HCT116 (cell line): Measurements from ENCODE around the gene KNDC1. TPM values are rescaled to one million over a fixed set of nuclear protein-coding genes. Genes with fewer than 3 reads are reported as not detected.

Experiments
- ATAC-seq: fragments of 200-7000 bp; cut with Tn5 transposase; 2 replicates; pipeline ENCODE4 v1.9.1; 2020; ENCODE audit warnings: mild to moderate bottlenecking, moderate library complexity
- BruUV-seq: library from RNA; stranded (reverse); fragments of 400-500 nt; replicated peaks from 2 replicates; lab custom pipeline; 2021; lab: Mats Ljungman, UMichigan
- CTCF ChIA-PET: fragments of 300-600 bp; sonication (Branson Sonifier 250); formaldehyde crosslinking; loops from one replicate; lab custom pipeline; 2021; ENCODE audit warnings: antibody characterized with exemption; lab: Charles Lee
- POLR2A ChIA-PET: fragments of 300-600, 350-600 bp; sonication (Branson Sonifier 250); formaldehyde crosslinking; loops from one replicate; lab custom pipeline; 2021; ENCODE audit warnings: antibody characterized with exemption; lab: Charles Lee
- RAD21 ChIA-PET, 2 experiments: fragments of 300-600 bp; sonication (Branson Sonifier 250); formaldehyde crosslinking; loops; one replicate each; lab custom pipeline; 2023; ENCODE audit warnings: low total read pairs in 2 of 2; ENCODE audit not compliant: uncharacterized antibody in 2 of 2, unreplicated experiment in 2 of 2, low non-redundant PET in 1 of 2; lab: Charles Lee
- DNase-seq: peaks from one replicate; pipeline ENCODE4 v3.0.0-alpha.2; 2010; ENCODE audit warnings: low read depth, low spot score
- H2AFZ ChIP-seq: fragments of 200-600 bp; shearing (Covaris generic), sonication (generic); 2 replicates; pipeline ENCODE4 v1.6.1; 2017; ENCODE audit warnings: low read depth, mixed run types, mixed read lengths, antibody characterized with exemption, low read length; ENCODE audit not compliant: poor library complexity, severe bottlenecking
- H3K27ac ChIP-seq: 2 replicates; pipeline ENCODE4 v1.5.1; 2012; ENCODE audit warnings: low read depth, low read length
- H3K27me3 ChIP-seq: fragments of 200-600 bp; sonication (generic); 2 replicates; pipeline ENCODE4 v1.6.1; 2016; ENCODE audit warnings: mixed run types, low read length, mixed read lengths; ENCODE audit not compliant: insufficient read depth
- H3K36me3 ChIP-seq, 2 experiments: fragments of 200-500 bp in 1 of 2; fragments of 200-600 bp in 1 of 2; sonication (Bioruptor generic) in 1 of 2; sonication (generic) in 1 of 2; 2 replicates each; pipeline versions ENCODE4 v1.5.1 to v1.6.1; 2014 to 2016; ENCODE audit warnings: low read length in 2 of 2, inconsistent platforms in 1 of 2, mixed read lengths in 1 of 2, mixed run types in 1 of 2; ENCODE audit not compliant: insufficient read depth in 2 of 2, control insufficient read depth in 1 of 2
- H3K4me1 ChIP-seq, 2 experiments: fragments of 200-600 bp in 1 of 2; sonication (generic) in 1 of 2; 2 replicates each; pipeline versions ENCODE4 v1.5.1 to v1.6.1; 2012 to 2017; ENCODE audit warnings: low read length in 2 of 2, inconsistent platforms in 1 of 2, mild to moderate bottlenecking in 1 of 2, mixed read lengths in 1 of 2, mixed run types in 1 of 2, moderate library complexity in 1 of 2; ENCODE audit not compliant: insufficient read depth in 2 of 2, control insufficient read depth in 1 of 2
- H3K4me2 ChIP-seq: fragments of 200-600 bp; sonication (generic); 2 replicates; pipeline ENCODE4 v1.6.1; 2017; ENCODE audit warnings: mixed run types, low read length, mixed read lengths
- H3K4me3 ChIP-seq, 2 experiments: fragments of 200-600 bp in 1 of 2; sonication (generic) in 1 of 2; replicated peaks in 1 of 2; 2 replicates each; pipeline ENCODE4 v1.5.1; 2011 to 2016; ENCODE audit warnings: low read length in 2 of 2, control low read depth in 1 of 2, low read depth in 1 of 2, mild to moderate bottlenecking in 1 of 2, mixed read lengths in 1 of 2, mixed run types in 1 of 2
- H3K79me2 ChIP-seq: fragments of 200-600 bp; sonication (generic); 2 replicates; pipeline ENCODE4 v1.6.1; 2017; ENCODE audit warnings: mild to moderate bottlenecking, mixed run types, low read length, moderate library complexity, mixed read lengths; ENCODE audit not compliant: insufficient read depth
- H3K9ac ChIP-seq: fragments of 200-600 bp; sonication (generic); 2 replicates; pipeline ENCODE4 v1.6.1; 2016; ENCODE audit warnings: low read length, mixed read lengths
- H3K9me2 ChIP-seq: fragments of 200-600 bp; sonication (generic), shearing (Covaris generic); 2 replicates; pipeline ENCODE4 v1.6.1; 2017; ENCODE audit warnings: mixed run types, mild to moderate bottlenecking, moderate library complexity; ENCODE audit not compliant: insufficient read depth
- H3K9me3 ChIP-seq, 2 experiments: fragments of 200-500 bp in 1 of 2; fragments of 200-600 bp in 1 of 2; sonication (Bioruptor generic) in 1 of 2; sonication (generic) in 1 of 2; 2 replicates each; pipeline ENCODE4 v1.6.1; 2014 to 2017; ENCODE audit warnings: low read length in 2 of 2, mixed read lengths in 2 of 2, inconsistent platforms in 1 of 2, low read depth in 1 of 2, mild to moderate bottlenecking in 1 of 2, mixed run types in 1 of 2, moderate library complexity in 1 of 2; ENCODE audit not compliant: control insufficient read depth in 1 of 2, insufficient read depth in 1 of 2
- H4K20me1 ChIP-seq: fragments of 200-600 bp; sonication (generic), shearing (Covaris generic); 2 replicates; pipeline ENCODE4 v1.6.1; 2017; ENCODE audit warnings: mixed run types, mild to moderate bottlenecking, moderate library complexity; ENCODE audit not compliant: insufficient read depth
- CTCF ChIP-seq, 3 experiments: fragments of 200-600 bp in 1 of 3; sonication (generic) in 1 of 3; IDR thresholded peaks in 2 of 3; conservative IDR thresholded peaks in 1 of 3; 2 replicates each; pipeline ENCODE4 v1.5.1; 2012 to 2017; ENCODE audit warnings: low read depth in 2 of 3, low read length in 2 of 3, antibody characterized with exemption in 1 of 3, borderline replicate concordance in 1 of 3, control low read depth in 1 of 3, mild to moderate bottlenecking in 1 of 3, mixed read lengths in 1 of 3, mixed run types in 1 of 3, moderate library complexity in 1 of 3; ENCODE audit not compliant: insufficient read depth in 1 of 3
- EGR1 ChIP-seq: IDR thresholded peaks from 2 replicates; pipeline ENCODE4 v1.6.1; 2012; ENCODE audit warnings: low read depth
- EZH2 ChIP-seq: fragments of 200-600 bp; sonication (generic); IDR thresholded peaks from 2 replicates; pipeline ENCODE4 v1.6.1; 2017; ENCODE audit warnings: antibody characterized with exemption, mixed run types
- FOSL1 ChIP-seq: IDR thresholded peaks from 2 replicates; pipeline ENCODE4 v1.6.1; 2012; ENCODE audit warnings: low read depth
- JUND ChIP-seq: IDR thresholded peaks from 2 replicates; pipeline ENCODE4 v1.6.1; 2012
- POLR2A ChIP-seq: IDR thresholded peaks from 2 replicates; pipeline ENCODE4 v1.7.0; 2011; ENCODE audit warnings: borderline replicate concordance; ENCODE audit not compliant: insufficient read depth, insufficient read length; ENCODE audit errors: extremely low read depth
- RAD21 ChIP-seq: IDR thresholded peaks from 2 replicates; pipeline ENCODE4 v1.6.1; 2012; ENCODE audit warnings: low read depth, mild to moderate bottlenecking
- REST ChIP-seq: IDR thresholded peaks from 2 replicates; pipeline ENCODE4 v1.6.1; 2012; ENCODE audit warnings: low read depth
- TCF7L2 ChIP-seq: IDR thresholded peaks from 2 replicates; pipeline ENCODE4 v1.7.0; 2011; ENCODE audit warnings: borderline replicate concordance, inconsistent platforms; ENCODE audit not compliant: insufficient read depth, insufficient read length; ENCODE audit errors: extremely low read depth
- ZFX ChIP-seq: fragments of 450-650 bp; IDR thresholded peaks from 2 replicates; pipeline ENCODE4 v1.6.1; 2017
- intact Hi-C: fragments of 100-400 bp; cut with micrococcal nuclease; formaldehyde crosslinking; loops from 2 replicates; pipeline ENCODE4 v1.10.0; 2022
- total RNA-seq: library from RNA; stranded (reverse); gene quantifications from one replicate; pipeline ENCODE4 v1.2.1, GENCODE V29; 2021; ENCODE audit not compliant: unreplicated experiment

KNDC1 gene
- total RNA-seq, 1 experiment from 2014 or later, result 3.6 TPM

- Histone ChIP-seq H2AFZ (no peak overlapping the region), H4K20me1 (no peaks in the 10 kb centered on the region), H3K9me3 (no peaks in the 10 kb centered on the region), H3K9me2 (no peaks in the 10 kb centered on the region), H3K27ac (no peak overlapping the region), H3K36me3 (no peaks in the 10 kb centered on the region), H3K4me2 (no peak overlapping the region), H3K79me2 (no peaks in the 10 kb centered on the region), H3K4me3 (no peak overlapping the region), H3K4me1 (peaks cover 0 to 4% of the 10 kb centered on the region in 2 experiments; a peak in 2 of 4 replicates), H3K27me3 (no peaks in the 10 kb centered on the region), H3K9ac (no peak overlapping the region)
- BruUV-seq, result no TSS peak
- no peak for ATAC-seq
- ChIA-PET RAD21 (no interaction called here), POLR2A (no interaction called here), CTCF (no interaction called here)
- TF ChIP-seq EZH2 (no peak), POLR2A (no peak), ZFX (no peak), FOSL1 (no peak), CTCF (IDR thresholded peaks at IDR 0.05 in 2 of 3, conservative IDR thresholded peaks at IDR 0.05 in 1 of 3; ENCODE audit: borderline replicate concordance in 1 of 3, insufficient read depth in 1 of 3, low read depth in 2 of 3, low read length in 2 of 3) (no peak), REST (no peak), RAD21 (no peak), TCF7L2 (no peak), JUND (no peak), EGR1 (no peak)
- no peak for DNase-seq
- intact Hi-C loops, result no loop called here
These were observed 30.0 kb upstream of the KNDC1 start for GRCh38 chr10:133129859-133130495.
